Caco-2 (cell line): ENCODE data around the gene JUP. TPM values are rescaled to one million over a fixed set of nuclear protein-coding genes. Genes with fewer than 3 reads are reported as not detected.

ENCODE experiments used
- BruUV-seq: library from RNA; stranded (reverse); fragments of 400-500 nt; replicated peaks from 2 replicates; lab custom pipeline; 2021; lab: Mats Ljungman, UMichigan
- CTCF ChIA-PET: fragments of 300-600 bp; sonication (Branson Sonifier 250); formaldehyde crosslinking; loops from one replicate; lab custom pipeline; 2022; ENCODE audit warnings: antibody characterized with exemption; lab: Charles Lee
- POLR2A ChIA-PET: fragments of 300-600 bp; sonication (Branson Sonifier 250); formaldehyde crosslinking; loops from one replicate; lab custom pipeline; 2022; ENCODE audit warnings: antibody characterized with exemption; lab: Charles Lee
- DNase-seq, 2 experiments: peaks; one replicate each; pipeline versions ENCODE4 v3.0.0 to v3.0.0-alpha.2; 2020 to 2022
- H3K27me3 ChIP-seq: replicated peaks from 2 replicates; pipeline ENCODE4 v1.6.0; 2011; ENCODE audit warnings: low read length; ENCODE audit not compliant: control insufficient read depth, insufficient read depth
- H3K36me3 ChIP-seq: 2 replicates; pipeline ENCODE4 v1.5.1; 2011; ENCODE audit warnings: low read length; ENCODE audit not compliant: control insufficient read depth, insufficient read depth
- H3K4me1 ChIP-seq: fragments of 250-450 bp; sonication (Bioruptor Pico); 2 replicates; pipeline ENCODE4 v1.5.1; 2020; ENCODE audit warnings: mild to moderate bottlenecking
- H3K4me3 ChIP-seq: 2 replicates; pipeline ENCODE4 v1.5.1; 2011; ENCODE audit warnings: low read depth, mild to moderate bottlenecking, control low read depth, low read length
- H3K9me3 ChIP-seq: fragments of 250-450 bp; sonication (Bioruptor Pico); 2 replicates; pipeline ENCODE4 v1.5.1; 2020; ENCODE audit warnings: mild to moderate bottlenecking, moderate library complexity
- H3K27ac Mint-ChIP-seq: one replicate; pipeline ENCODE4 v1.8.0; 2022; ENCODE audit warnings: mixed read lengths; ENCODE audit not compliant: unreplicated experiment
- H3K27me3 Mint-ChIP-seq: one replicate; pipeline ENCODE4 v1.8.0; 2022; ENCODE audit warnings: mixed read lengths; ENCODE audit not compliant: insufficient read depth, unreplicated experiment
- H3K36me3 Mint-ChIP-seq: one replicate; pipeline ENCODE4 v1.8.0; 2022; ENCODE audit warnings: mild to moderate bottlenecking, mixed read lengths; ENCODE audit not compliant: insufficient read depth, unreplicated experiment
- H3K4me1 Mint-ChIP-seq: one replicate; pipeline ENCODE4 v1.8.0; 2022; ENCODE audit warnings: low read depth, mixed read lengths; ENCODE audit not compliant: unreplicated experiment
- H3K4me3 Mint-ChIP-seq: one replicate; pipeline ENCODE4 v1.8.0; 2022; ENCODE audit warnings: mild to moderate bottlenecking, moderate library complexity, mixed read lengths; ENCODE audit not compliant: unreplicated experiment
- H3K9me3 Mint-ChIP-seq: one replicate; pipeline ENCODE4 v1.8.0; 2022; ENCODE audit warnings: mixed read lengths; ENCODE audit not compliant: unreplicated experiment
- intact Hi-C: fragments of 100-400 bp; cut with micrococcal nuclease; formaldehyde crosslinking; loops from one replicate; pipeline ENCODE4 v1.10.0; 2022; ENCODE audit not compliant: unreplicated experiment
- total RNA-seq: library from RNA; stranded (reverse); gene quantifications from 2 replicates; pipeline ENCODE4 v1.2.3, GENCODE V29; 2022
- TF ChIP-seq, protein P1 (sequence below), 2 experiments: fragments of 200-600 bp in 1 of 2; IDR thresholded peaks; 1 replicate in 1 of 2; 2 replicates in 1 of 2; pipeline versions ENCODE4 v1.5.1 to v1.8.0; 2011 to 2022; ENCODE audit warnings: antibody characterized with exemption in 1 of 2, control low read depth in 1 of 2, inconsistent platforms in 1 of 2, low read depth in 1 of 2, low read length in 1 of 2, mild to moderate bottlenecking in 1 of 2, moderate library complexity in 1 of 2; ENCODE audit not compliant: insufficient read depth in 1 of 2, severe bottlenecking in 1 of 2, unreplicated experiment in 1 of 2

JUP gene
- total RNA-seq, 1 experiment from 2014 or later = 419 TPM

DNA sequence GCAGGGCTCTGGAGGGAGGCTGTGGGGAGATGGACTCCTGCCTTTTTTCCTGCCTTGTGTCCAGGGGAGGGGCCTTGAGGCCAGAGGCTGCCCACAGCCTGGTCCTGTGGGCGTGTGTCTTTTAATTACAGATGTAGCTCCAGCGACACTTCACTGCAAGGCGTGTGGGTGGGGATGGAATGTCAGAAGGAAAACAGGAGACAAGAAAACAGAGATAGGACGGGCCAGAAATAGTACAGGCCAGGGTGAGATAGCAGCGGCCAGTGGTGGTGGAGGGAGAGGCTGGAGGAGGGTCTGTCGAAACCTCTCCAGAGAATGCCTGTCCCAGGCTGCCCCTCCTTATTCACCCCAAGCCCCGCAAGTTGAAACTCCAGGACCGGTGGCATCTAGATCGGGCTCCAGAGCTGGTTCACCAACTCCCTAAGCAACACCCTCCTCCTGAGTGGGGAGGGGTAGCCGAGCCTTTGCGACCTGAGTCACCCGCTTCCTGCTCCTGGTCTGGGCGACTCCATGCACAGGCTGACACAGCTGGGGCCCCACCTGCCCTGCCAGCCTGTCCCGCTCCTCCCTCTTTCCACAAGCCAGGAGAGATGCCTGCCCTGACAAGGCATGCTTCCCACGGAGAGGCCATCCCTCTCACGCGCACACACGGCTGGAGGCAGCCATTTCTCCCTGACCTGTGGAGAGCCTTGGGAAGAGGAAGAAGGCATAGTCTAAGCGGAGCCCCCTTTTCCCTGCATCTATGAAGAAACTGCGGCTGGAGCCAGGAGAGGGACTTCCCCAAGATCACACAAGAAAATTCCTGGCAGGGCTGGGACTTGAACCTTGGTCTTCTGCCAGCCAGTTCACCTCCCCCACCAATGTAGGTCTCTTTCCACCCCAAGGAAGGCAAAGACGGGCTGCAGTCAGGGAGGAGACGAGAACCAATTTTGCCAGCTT, 6.6 kb upstream of the JUP start:
- TF ChIP-seq, protein P1, sequence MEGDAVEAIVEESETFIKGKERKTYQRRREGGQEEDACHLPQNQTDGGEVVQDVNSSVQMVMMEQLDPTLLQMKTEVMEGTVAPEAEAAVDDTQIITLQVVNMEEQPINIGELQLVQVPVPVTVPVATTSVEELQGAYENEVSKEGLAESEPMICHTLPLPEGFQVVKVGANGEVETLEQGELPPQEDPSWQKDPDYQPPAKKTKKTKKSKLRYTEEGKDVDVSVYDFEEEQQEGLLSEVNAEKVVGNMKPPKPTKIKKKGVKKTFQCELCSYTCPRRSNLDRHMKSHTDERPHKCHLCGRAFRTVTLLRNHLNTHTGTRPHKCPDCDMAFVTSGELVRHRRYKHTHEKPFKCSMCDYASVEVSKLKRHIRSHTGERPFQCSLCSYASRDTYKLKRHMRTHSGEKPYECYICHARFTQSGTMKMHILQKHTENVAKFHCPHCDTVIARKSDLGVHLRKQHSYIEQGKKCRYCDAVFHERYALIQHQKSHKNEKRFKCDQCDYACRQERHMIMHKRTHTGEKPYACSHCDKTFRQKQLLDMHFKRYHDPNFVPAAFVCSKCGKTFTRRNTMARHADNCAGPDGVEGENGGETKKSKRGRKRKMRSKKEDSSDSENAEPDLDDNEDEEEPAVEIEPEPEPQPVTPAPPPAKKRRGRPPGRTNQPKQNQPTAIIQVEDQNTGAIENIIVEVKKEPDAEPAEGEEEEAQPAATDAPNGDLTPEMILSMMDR (IDR thresholded peaks at IDR 0.05; ENCODE audit: insufficient read depth in 1 of 2, low read depth in 1 of 2, low read length in 1 of 2, severe bottlenecking in 1 of 2, unreplicated experiment in 1 of 2) = no peak
- Mint-ChIP-seq H3K9me3 (no peaks in the 10 kb centered on the region), H3K27ac (peak overlapping the region; percentile 83), H3K27me3 (no peaks in the 10 kb centered on the region), H3K36me3 (peaks cover 33% of the 10 kb centered on the region), H3K4me1 (peaks cover 53% of the 10 kb centered on the region), H3K4me3 (peak overlapping the region; percentile 67)
- TSS peak; percentile 76 for BruUV-seq
- intact Hi-C loops = loop anchor here (1.0 kb wide), 2 partner anchors 8 to 21 kb away; no protein-coding TSS in a partner anchor
- peak; percentile 94 to 97 for DNase-seq
- Histone ChIP-seq H3K9me3 (no peaks in the 10 kb centered on the region), H3K27me3 (no peaks in the 10 kb centered on the region), H3K4me3 (peak overlapping the region; percentile 34), H3K4me1 (peaks cover 50% of the 10 kb centered on the region), H3K36me3 (no peaks in the 10 kb centered on the region)
- POLR2A ChIA-PET = interaction anchor here (0.8 to 2.5 kb wide), 9 partner anchors 7 to 224 kb away, joined by 3 to 44 read pairs (median 5); partner anchors contain the start of genes ACLY, DNAJC7, EIF1 and JUP
- CTCF ChIA-PET = interaction anchor here (0.6 to 4.4 kb wide), 9 partner anchors 8 to 134 kb away, joined by 3 to 45 read pairs (median 4); partner anchors contain the start of genes JUP and P3H4

DNA sequence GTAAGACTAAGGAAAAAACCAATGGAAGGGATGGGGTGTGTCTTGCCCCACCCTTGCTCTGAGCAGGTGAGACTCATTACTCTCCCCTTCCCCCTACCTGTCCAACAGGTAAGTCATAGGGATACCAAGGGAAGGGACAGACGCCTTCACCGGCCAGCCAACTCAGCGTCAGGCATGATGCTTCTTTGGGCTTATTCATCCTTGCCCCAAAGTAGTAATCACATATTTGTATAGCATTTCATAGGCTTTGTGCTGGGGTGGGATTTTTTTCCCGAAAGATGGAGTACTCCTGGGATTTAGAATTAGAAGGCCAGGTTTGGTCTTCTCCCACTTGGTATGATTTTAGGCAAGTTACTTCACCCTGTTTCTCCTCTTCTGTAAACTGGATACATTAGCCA, 509 bp upstream of the JUP start:
- Mint-ChIP-seq H3K36me3 (peaks cover 55% of the 10 kb centered on the region), H3K27me3 (no peaks in the 10 kb centered on the region), H3K27ac (peak overlapping the region; percentile 93), H3K9me3 (no peaks in the 10 kb centered on the region), H3K4me1 (peaks cover 40% of the 10 kb centered on the region), H3K4me3 (peak overlapping the region; percentile 74)
- no TSS peak for BruUV-seq
- intact Hi-C loops = loop anchor here (1.0 kb wide), 1 partner anchor 15 kb away; no protein-coding TSS in a partner anchor
- Histone ChIP-seq H3K36me3 (peaks cover 4% of the 10 kb centered on the region; the same call in 1 of the 2 replicates), H3K9me3 (no peaks in the 10 kb centered on the region), H3K27me3 (no peaks in the 10 kb centered on the region), H3K4me3 (no peak overlapping the region), H3K4me1 (peaks cover 22% of the 10 kb centered on the region)
- CTCF ChIA-PET = interaction anchor here (0.6 to 4.4 kb wide), 21 partner anchors 8 to 396 kb away, joined by 3 to 169 read pairs (median 5); partner anchors contain the start of genes ACLY, EIF1, FKBP10 and KLHL11
- POLR2A ChIA-PET = interaction anchor here (0.5 to 3.4 kb wide), 20 partner anchors 7 to 1300 kb away, joined by 3 to 243 read pairs (median 4); partner anchors contain the start of genes ACLY, EIF1, FKBP10 and KLHL11
- TF ChIP-seq, protein P1 (IDR thresholded peaks at IDR 0.05; ENCODE audit: insufficient read depth in 1 of 2, low read depth in 1 of 2, low read length in 1 of 2, severe bottlenecking in 1 of 2, unreplicated experiment in 1 of 2) = no peak
- DNase-seq = no peak

DNA sequence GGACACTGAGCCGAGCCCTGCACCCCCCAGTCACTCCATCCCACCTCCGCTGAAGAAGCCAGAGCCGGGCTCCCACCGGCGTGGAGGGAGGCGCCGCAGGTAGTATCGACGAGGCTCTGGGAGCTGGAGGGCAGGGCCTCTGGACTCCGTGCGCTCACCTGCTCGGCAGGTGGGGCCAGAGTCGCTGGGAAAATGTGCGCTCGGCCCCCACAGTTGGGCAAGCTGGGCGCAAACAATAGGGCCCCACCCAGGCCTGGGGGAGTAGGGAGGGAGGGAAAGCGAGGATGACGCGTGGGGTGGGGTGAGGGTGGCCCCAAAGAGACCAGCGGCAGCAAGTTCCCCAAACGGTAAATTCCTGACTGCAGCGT, 668 bp downstream of the JUP start:
- Histone ChIP-seq H3K9me3 (no peaks in the 10 kb centered on the region), H3K4me3 (peak overlapping the region; percentile 82), H3K36me3 (peaks cover 4% of the 10 kb centered on the region; the same call in 1 of the 2 replicates), H3K4me1 (peaks cover 24% of the 10 kb centered on the region), H3K27me3 (no peaks in the 10 kb centered on the region)
- Mint-ChIP-seq H3K36me3 (peaks cover 67% of the 10 kb centered on the region), H3K9me3 (no peaks in the 10 kb centered on the region), H3K27ac (peak overlapping the region; percentile 93), H3K4me1 (peaks cover 35% of the 10 kb centered on the region), H3K27me3 (no peaks in the 10 kb centered on the region), H3K4me3 (peak overlapping the region; percentile 74)
- ChIA-PET POLR2A (interaction anchor here (0.6 to 3.4 kb wide), 19 partner anchors 9 to 340 kb away, joined by 3 to 243 read pairs (median 5); partner anchors contain the start of genes ACLY, EIF1, FKBP10 and HAP1), CTCF (interaction anchor here (0.6 to 4.4 kb wide), 18 partner anchors 8 to 174 kb away, joined by 3 to 169 read pairs (median 7); partner anchors contain the start of genes ACLY, EIF1, FKBP10 and KLHL11)
- peak; percentile 94 for DNase-seq
- BruUV-seq = no TSS peak
- TF ChIP-seq, protein P1 (IDR thresholded peaks at IDR 0.05; ENCODE audit: insufficient read depth in 1 of 2, low read depth in 1 of 2, low read length in 1 of 2, severe bottlenecking in 1 of 2, unreplicated experiment in 1 of 2) = peak in 1 of 2 experiments; percentile 34
- intact Hi-C loops = loop anchor here (1.0 kb wide), 4 partner anchors 8 to 48 kb away; no protein-coding TSS in a partner anchor
